NCI-H446 (cell line): Measurements from ENCODE around the gene PTGS1.

ENCODE experiments used
- DNase-seq, 2 experiments: peaks; one replicate each; lab custom pipeline; 2025; lab: John Stamatoyannopoulos, UW

Gene PTGS1

DNA sequence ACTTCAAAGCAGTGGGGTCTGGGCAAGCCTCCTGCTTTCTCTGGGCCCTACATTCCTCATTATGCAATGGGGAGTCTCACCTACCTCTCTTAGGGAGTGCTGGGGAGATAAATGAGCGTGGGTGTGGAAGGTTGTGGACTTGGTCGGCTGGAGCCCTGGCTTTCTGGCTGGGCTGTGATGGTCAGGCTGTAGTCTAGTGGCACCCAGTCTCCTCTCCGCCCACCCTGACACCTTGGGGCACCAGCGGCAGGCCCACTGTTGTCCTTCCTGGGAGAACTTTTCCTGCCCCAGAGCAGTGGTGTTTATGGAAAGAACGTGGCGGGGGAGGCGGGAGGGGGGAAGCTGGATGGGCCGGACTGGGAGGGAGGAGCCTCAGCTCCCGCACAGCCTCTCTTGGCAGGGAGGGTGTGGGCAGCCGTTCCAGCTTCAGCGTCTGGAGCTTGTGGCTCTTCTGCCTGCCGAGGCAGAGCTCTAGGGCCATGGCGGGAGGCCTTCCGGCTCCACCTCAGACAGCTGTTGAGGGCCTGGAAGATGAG is 4.1 kb downstream of the PTGS1 start:
- DNase-seq: no peak

DNA sequence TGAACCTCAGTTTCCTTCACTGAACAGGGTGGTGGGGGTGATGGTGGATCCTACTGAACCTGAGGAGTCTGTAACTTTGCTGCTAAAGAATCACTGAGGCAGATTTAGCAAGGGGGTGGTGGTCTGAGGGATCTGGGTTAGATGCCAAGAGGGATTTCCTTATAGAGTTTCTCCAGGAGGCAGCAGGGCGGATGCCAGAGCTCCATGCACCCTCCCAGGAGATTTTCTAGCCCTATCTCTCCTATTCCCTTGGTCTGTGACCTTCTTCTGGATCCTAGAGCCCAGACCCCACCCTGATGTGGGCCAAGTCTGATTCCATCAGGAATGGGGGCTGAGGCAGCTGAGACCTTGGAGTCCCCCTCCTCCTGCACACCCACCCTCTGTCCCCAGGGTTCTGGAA is 6.0 kb downstream of the PTGS1 start:
- no peak for DNase-seq

DNA sequence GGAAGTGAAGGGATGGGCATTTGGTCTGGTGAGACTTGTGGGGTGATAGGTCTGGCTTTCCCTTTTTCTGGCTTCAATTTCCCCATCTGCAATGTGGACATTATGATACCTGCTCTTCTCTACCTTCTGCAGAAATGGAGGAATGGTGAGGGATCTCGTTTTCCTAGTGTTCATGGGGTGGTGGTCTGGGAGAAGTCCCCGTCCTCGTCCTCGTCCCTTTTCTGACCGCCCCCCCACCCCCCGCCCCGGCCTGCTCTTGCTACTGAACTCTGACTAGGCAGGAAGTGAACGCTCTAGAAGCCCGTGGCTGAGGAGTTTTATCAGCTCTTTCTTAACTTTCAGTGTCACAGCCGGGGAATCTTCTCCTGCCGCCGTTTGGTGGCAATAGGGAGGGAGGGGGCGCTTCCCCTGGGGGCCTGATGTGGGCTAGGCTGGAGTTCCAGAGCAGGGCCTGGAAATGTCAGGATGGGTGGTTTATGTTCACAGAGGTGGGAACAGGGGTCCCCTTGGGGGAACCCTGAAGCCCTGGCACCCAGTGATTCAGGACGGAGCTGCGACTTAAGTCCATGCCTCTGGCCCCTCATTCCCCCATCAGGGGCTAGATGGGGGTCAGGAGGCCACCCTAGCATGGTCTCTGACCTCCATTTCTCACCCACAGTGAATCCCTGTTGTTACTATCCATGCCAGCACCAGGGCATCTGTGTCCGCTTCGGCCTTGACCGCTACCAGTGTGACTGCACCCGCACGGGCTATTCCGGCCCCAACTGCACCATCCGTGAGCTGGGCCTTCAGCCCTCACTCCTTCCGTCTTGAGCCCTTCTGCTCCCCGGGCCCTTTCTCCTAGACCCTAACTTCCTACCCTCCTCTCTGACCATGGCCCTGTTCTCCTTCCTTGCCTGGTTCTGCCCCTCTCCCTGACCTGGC is 6.7 kb downstream of the PTGS1 start:
- no peak for DNase-seq

DNA sequence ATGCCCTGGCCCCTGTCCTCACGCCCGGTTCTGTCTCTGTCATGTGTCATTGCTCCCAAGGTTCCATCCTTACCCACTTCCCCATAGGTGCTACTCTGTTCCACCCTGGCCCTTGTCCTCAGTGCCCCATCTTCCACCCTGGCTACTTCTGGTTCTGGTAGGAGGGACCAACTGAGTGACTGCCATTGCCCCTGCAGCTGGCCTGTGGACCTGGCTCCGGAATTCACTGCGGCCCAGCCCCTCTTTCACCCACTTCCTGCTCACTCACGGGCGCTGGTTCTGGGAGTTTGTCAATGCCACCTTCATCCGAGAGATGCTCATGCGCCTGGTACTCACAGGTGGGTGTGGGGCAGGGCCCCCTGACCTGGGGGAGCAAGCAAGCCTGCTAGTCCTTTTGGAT is 7.4 kb downstream of the PTGS1 start:
- no peak for DNase-seq

DNA sequence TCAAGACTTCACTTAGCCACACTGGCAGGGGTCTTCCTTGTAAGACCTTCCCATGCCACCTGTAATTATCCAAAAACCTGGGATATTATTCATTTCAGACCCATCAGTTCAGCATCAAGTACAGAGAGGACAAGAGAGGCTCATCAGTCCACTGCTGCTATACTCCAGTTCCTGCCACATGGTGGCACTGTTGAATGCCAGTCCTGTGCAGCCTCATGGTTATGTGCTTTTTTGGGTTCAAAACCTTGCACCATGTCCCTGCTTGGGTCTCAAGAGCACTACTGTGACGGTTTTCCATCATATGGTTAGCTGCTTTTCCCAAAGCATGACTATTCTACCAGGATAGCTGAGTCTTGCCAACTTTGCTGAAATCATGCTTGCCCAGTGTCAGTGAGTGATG is 8.5 kb downstream of the PTGS1 start:
- DNase-seq: no peak

DNA sequence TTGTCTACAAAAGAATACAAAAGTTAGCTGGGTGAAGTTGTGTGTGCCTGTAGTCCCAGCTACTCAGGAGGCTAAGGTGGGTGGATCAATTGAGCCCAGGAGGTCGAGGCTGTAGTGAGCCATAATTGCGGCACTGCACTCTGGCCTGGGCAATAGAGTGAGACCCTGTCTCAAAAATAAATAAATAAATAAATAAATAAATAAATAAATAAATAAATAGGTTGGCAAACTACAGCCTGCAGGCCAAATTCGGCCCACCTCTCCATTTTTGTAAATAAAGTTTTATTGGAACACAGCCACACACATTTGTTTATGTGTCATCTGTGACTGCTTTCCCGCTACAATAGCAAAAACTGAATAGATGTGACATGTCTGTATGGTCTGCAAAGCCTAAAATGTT is 9.5 kb downstream of the PTGS1 start:
- DNase-seq: no peak

DNA sequence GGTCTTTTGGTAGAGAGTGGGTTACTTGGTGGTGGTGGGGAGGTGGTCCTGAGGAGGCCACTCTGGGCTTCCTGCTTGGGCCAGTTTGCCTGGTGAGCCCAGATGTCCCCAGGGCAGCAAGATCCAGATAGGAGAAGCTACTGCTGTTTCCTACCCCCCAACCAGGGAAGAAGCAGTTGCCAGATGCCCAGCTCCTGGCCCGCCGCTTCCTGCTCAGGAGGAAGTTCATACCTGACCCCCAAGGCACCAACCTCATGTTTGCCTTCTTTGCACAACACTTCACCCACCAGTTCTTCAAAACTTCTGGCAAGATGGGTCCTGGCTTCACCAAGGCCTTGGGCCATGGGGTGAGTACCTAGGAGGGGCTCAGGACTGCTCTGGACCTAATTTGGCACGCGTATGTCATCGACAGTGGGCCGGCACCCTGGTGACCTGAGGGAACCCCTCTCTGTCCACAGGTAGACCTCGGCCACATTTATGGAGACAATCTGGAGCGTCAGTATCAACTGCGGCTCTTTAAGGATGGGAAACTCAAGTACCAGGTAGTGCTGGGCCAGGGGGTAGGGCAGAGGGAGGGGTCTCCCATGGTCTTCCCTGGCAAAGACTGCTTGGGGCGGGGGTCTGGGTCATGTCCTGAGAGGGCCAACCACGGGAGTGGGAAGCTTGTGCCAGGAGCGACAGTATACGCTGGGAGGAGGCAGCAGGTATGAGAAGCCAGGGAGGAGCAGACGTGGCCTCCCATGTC is 10.6 kb downstream of the PTGS1 start:
- no peak for DNase-seq

DNA sequence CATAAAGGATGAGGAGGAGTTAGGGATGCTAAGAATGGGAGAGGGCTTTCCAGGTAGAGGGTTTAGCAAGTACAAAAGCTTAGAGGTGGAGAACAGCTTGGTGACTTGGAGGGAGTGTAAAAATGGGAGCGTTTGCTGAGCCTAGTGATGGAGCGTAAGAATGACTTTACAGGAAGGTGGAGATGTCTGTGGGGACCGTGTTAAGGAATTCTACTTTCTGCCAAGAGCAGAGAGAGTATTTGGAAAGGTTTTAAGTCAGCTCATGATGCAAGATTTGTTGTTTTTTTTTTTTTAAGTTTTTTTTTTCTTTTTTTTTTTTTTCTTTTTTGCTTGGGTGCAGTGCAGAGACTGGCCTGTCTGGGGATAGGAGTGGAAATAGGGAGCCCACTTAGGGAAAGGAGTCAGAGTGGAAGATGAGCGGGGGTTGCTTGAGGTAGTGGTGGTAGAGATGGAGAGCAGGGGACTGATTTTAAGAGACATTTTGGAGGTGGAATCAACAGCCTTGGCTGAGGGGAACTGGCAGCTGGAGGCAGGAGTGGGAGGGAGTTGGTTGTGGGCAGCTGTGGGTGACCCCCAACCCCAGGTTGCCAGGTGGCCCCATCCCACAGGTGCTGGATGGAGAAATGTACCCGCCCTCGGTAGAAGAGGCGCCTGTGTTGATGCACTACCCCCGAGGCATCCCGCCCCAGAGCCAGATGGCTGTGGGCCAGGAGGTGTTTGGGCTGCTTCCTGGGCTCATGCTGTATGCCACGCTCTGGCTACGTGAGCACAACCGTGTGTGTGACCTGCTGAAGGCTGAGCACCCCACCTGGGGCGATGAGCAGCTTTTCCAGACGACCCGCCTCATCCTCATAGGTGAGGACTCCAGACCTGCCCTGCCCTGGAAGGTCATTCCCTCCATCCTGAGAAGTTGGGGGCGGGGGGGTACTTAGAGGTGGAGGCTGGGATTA is 12.4 kb downstream of the PTGS1 start:
- DNase-seq: no peak

DNA sequence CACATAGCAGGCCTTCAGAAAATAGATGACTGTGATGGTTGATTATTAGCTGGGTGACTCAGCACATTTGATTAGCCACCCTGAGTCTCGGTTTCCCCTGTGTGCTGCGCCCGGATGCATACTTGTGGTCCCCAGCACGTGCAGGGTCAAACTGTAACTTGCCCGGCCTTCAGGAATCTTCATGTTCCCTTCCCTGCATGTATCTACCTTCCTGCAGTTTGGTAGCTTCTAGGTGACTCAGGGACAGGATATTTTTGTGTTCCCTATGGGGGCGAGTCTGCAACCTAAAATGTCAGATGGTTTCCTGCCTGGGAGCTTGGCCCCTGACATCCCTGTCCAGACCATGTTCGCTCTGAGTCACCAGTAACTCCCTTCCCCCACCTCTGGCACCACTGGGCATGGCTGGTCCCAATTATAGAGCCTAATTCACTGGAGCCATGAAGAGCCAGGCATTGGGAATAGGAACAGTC is 13.2 kb downstream of the PTGS1 start:
- no peak for DNase-seq

DNA sequence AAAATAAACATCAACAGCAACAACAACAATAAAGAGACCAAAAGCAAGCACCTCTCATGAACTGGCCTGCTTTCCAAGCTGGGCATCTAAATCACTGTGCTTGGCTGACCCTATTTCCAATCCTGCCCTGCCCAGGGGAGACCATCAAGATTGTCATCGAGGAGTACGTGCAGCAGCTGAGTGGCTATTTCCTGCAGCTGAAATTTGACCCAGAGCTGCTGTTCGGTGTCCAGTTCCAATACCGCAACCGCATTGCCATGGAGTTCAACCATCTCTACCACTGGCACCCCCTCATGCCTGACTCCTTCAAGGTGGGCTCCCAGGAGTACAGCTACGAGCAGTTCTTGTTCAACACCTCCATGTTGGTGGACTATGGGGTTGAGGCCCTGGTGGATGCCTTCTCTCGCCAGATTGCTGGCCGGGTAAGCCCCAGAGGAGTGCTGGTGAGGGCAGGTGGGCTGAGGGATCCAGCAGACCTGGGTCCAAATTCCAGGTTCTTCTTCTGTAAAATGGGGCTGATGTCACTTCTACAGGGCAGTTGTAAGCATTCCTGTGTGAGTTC is 15.6 kb downstream of the PTGS1 start:
- no peak for DNase-seq

DNA sequence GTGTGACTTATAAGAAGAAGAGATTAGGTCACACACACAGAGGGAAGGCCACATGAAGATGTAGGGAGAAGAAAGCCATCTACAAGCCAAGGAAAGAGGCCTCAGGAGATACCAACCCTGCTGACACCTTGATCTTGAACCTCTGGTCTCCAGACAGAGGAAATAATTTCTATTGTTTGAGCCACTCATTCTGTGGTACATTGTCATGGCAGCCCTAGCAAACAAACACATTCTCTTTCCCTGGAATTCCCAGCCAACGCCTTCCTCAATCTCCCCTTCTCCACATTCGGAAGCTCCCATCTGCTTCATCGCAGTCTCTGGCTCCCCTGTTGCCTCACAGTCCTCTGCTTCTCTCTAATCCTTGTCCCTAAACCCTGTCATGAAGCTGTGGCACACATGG is 16.7 kb downstream of the PTGS1 start:
- no peak for DNase-seq

DNA sequence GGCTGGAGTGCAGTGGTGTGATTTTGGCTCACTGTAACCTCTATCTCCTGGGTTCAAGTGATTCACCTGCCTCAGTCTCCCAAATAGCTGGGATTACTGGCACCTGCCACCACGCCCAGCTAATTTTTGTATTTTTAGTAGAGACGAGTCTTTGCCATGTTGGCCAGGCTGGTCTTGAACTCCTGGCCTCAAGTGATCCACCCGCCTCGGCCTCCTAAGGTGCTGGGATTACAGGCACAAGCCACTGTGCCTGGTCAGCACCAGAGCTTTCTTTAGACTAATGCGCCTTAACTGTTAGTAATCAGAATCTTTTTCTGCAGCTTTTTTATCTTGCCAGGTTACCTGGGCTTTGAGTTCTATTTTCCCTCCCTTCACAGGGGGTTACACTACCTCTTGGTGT is 18.4 kb downstream of the PTGS1 start:
- DNase-seq: no peak

DNA sequence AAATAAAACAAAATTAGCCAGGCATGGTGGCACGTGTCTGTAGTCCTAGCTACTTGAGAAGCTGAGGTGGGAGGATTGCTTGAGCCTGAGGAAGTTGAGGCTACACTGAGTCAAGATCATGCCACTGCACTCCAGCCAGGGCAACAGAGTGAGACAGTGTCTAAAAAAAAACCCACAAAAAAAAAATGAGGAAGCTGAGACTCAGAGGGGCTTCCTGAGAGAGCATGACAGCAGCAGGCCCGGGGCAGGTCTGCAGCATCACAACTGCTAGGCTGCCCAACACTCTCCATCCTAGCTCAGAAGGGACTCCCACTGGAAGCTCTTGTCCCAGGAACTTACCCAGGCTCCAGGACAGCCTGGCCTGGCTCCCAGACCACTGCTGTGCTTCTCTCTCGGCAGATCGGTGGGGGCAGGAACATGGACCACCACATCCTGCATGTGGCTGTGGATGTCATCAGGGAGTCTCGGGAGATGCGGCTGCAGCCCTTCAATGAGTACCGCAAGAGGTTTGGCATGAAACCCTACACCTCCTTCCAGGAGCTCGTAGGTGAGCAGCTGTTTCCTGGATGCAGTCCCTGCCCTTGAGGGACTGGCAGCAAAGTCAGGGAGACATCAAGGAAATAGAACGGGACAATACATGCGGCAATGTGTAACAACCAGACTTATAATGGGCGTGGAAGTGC is 19.1 kb downstream of the PTGS1 start:
- DNase-seq: no peak

DNA sequence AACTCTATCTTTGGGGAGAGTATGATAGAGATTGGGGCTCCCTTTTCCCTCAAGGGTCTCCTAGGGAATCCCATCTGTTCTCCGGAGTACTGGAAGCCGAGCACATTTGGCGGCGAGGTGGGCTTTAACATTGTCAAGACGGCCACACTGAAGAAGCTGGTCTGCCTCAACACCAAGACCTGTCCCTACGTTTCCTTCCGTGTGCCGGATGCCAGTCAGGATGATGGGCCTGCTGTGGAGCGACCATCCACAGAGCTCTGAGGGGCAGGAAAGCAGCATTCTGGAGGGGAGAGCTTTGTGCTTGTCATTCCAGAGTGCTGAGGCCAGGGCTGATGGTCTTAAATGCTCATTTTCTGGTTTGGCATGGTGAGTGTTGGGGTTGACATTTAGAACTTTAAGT is 21.5 kb downstream of the PTGS1 start:
- no peak for DNase-seq

DNA sequence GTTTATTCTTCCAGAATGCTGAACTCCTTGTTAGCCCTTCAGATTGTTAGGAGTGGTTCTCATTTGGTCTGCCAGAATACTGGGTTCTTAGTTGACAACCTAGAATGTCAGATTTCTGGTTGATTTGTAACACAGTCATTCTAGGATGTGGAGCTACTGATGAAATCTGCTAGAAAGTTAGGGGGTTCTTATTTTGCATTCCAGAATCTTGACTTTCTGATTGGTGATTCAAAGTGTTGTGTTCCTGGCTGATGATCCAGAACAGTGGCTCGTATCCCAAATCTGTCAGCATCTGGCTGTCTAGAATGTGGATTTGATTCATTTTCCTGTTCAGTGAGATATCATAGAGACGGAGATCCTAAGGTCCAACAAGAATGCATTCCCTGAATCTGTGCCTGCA is 21.9 kb downstream of the PTGS1 start:
- DNase-seq: no peak

DNA sequence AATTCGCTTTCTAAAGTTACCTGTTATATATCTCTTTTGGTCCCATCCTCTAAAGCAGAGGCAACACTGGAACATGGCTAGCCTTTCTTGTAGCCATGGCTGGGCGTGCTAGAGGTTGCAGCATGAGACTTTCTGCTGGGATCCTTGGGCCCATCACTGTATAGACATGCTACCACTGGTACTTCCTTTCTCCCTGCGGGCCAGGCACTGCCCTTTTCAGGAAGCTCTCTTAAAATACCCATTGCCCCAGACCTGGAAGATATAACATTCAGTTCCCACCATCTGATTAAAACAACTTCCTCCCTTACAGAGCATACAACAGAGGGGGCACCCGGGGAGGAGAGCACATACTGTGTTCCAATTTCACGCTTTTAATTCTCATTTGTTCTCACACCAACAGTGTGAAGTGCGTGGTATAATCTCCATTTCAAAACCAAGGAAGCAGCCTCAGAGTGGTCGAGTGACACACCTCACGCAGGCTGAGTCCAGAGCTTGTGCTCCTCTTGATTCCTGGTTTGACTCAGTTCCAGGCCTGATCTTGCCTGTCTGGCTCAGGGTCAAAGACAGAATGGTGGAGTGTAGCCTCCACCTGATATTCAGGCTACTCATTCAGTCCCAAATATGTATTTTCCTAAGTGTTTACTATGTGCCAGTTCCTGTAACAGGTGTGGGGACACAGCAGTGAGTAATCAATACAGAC is 22.6 kb downstream of the PTGS1 start:
- DNase-seq: no peak

DNA sequence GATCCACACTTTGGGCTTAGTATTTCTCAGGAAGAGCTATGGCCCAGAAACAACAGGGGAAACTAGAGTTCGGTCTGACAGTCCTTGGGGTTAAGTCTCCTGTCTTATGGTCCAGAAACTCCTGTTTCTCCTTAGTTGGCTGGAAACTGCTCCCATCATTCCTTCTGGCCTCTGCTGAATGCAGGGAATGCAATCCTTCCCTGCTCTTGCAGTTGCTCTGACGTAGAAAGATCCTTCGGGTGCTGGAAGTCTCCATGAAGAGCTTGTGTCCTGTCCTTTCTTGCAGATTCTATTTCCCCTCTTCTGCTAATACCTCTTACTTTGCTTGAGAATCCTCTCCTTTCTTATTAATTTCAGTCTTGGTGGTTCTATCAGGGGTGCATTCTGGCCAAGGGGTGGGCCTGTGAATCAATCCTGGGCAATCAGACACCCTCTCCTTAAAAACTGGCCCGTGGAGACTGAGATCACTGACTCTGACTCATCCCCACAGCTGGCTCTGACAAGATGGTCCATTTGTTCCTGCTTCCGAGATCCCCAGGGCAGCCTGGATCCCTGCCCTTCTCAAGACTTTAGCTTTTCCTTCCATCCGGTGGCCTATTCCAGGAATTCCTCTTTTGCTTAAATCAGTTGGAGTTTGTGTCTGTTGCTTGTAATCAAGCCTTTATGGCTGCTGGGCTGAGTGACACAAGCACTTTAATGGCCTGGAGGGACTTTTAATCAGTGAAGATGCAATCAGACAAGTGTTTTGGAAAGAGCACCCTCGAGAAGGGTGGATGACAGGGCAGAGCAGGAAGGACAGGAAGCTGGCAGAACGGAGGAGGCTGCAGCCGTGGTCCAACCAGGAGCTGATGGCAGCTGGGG is 23.7 kb downstream of the PTGS1 start:
- no peak for DNase-seq

DNA sequence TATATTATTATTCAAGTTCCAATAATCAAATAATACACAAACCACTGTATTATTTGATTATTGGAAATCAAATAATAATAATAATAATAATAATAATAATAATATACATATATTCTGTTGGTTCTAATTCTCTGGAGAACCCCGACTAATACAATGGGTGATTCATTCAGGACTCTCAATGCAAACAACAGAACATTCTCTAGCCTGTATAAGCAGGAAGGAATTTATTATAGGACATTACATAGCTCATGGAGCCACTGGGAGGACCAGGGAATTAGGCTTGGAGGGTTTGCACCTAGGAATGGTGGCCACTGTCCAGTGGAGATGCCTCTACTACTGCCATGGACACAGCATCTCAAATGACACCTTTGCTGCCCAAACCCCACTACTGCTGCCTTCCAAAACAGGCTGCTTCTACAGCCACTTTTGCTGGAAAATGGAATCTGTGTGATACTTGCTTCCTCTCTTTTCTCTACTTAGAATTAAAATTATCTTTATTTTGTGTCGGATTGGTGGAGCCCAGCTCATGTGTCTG is 25.9 kb downstream of the PTGS1 start:
- no peak for DNase-seq

DNA sequence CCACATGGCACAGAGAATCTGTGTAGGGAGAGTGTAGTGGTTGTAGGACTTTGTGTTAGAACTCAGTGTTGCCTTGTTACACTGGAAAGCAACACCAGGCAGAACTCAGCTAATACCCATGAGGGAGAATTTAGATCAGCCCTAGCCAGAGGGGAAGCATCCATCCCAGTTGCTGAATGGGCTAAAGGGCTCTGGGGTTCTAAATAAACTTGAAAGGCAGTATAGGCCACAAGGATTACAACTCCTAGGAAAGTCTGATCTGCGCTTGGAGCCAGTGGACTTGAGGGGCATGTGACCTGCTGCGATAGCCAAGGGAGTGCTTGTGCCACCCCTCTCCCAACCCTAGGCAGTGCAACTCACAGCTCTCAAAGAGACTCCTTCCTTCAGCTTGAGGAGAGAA is 26.9 kb downstream of the PTGS1 start:
- DNase-seq: no peak
